PC-3 (cell line): Measurements from ENCODE around the gene RAB17.

Source experiments
- CTCF ChIP-seq: fragments of 300-600 bp; sonication (generic); conservative IDR thresholded peaks from 2 replicates; pipeline ENCODE4 v1.5.1; 2017; ENCODE audit warnings: antibody characterized with exemption, low read depth, mild to moderate bottlenecking, low read length
- EZH2phosphoT487 ChIP-seq: fragments of 300-600 bp; sonication (generic); IDR thresholded peaks from 2 replicates; pipeline ENCODE4 v1.6.1; 2018; ENCODE audit warnings: mild to moderate bottlenecking, antibody characterized with exemption, low read length, borderline replicate concordance

- TF ChIP-seq CTCF, result no peak
- TF ChIP-seq EZH2phosphoT487, result no peak
Measured at GRCh38 chr2:237638176-237638575, 47.6 kb upstream of the RAB17 start.
